NOMO-1 (cell line): ENCODE results near the gene TSSC4.

ENCODE experiments used
- DNase-seq, 2 experiments: peaks; one replicate each; lab custom pipeline; 2025; ENCODE audit not compliant: unreplicated experiment in 2 of 2; lab: John Stamatoyannopoulos, UW

The TSSC4 gene

DNA sequence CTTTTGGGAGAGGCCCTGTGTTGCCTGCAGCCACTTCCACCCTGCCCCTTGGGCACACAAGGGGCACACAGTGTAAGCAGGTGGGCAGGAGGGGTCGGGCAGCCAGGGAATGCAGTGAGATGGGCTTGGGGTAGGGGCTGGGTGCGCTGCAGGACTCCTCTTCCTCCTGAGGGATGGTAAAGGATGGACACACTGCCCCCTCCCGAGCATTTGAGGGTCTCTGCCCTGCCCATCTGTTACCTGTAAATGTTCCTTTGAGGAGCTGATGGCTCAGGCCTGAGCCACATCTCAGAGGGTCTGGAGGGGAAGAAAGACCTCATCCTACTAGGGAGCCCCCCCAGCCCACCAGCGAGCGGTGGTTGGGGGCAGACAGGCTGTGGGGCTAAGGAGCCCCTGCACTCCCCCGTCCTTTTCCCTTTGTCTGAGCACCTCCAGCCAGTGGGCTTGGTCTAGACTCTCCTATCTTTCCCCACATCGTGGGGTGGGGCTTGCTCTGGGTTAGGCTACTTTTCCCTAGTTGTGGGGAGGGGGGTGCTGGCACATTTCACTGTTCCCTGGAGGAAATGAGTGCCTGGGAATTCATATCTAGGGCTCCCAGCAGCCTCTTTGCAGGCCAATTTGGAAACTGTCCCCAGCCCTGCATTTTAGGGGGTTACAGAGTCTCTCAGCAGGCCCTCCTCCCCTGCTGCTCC, 1.7 kb upstream of the TSSC4 start:
- DNase-seq, result no peak

- DNase-seq, result no peak
Measured at GRCh38 chr11:2399488-2400068, 972 bp upstream of the TSSC4 start.

DNA sequence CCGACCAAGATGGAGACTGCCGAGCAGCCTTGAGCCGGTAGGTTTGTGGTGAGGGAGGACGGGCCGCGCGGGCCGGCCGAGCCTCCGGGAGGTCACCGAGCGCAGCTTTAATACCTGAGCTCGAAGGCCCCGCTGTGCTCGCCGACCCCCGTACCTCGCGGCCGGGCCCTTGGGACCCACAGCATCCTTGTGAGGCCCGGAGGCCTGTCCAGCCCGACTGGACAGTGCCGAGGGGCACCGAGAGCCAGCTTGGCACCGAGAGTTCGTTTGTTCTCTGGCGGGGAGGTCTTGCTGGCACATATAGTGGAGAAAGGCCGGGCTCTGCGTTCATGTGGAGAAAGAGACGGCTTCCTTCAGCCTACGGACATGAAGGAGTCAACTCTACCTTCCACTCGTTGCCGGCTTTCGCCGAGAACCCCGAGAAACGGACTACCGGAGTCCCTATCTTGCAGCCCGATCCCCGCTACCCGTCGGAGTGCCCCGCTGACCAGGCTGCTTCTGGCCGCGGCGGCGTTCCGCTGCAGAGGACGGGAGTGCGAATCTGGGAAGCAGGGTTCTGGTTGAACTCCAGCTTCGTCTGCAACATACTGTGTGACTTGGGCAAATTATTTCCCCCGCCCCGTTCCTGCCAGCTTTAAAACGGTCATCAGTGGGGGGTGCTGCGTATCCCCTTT, 349 bp downstream of the TSSC4 start:
- DNase-seq, result no peak

GRCh38 chr11:2401436-2401984, 960 bp downstream of the TSSC4 start:
- DNase-seq, result no peak

- no peak for DNase-seq
Measured at GRCh38 chr11:2402106-2402505, 1.6 kb downstream of the TSSC4 start.

- no peak for DNase-seq
Measured at GRCh38 chr11:2402890-2403645, 2.5 kb downstream of the TSSC4 start.

GRCh38 chr11:2404735-2405196, 4.2 kb downstream of the TSSC4 start:
- DNase-seq, result no peak

- no peak for DNase-seq
Measured at GRCh38 chr11:2406451-2406850, 5.9 kb downstream of the TSSC4 start.

GRCh38 chr11:2406878-2407410, 6.4 kb downstream of the TSSC4 start:
- DNase-seq, result no peak

DNA sequence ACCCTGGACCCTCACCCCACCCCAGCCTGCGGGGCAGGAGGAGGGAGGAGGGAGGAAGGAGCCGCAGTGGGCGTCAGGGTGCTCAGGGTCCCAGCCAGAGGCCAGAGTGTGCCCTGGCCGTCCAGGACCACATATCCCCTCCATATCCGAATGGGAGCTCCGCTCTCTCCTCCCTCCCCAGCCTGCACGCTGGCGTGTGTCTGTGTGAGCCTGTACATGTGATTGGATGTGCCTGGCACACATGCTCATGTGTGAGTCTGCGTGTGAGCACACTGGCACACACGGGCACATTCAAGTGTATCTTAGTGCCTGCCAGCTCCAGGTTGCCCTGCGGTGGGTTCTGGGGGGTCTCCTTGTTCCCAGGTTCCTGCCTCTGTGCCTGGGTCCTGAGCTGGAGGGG, 8.1 kb downstream of the TSSC4 start:
- no peak for DNase-seq

DNA sequence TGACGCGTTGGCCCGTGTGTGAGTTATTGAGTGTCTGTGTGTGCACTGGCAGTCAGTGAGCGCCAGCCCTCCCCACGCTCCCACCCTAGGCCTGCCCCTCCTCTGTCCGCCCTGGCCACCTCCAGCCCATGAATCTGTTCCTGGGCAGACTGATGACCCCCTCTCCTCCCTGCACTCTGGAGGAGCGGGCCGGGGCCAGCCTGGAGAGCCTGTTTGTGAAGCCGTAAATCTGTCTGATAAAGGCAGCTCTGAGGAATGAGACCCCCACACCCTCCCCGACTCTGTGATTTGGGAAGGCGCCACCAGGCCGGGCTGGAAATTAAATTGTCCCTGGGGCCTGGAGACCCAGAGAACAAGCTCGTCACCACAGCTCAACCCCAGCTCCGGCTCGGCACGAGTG, 8.6 kb downstream of the TSSC4 start:
- DNase-seq, result no peak

DNA sequence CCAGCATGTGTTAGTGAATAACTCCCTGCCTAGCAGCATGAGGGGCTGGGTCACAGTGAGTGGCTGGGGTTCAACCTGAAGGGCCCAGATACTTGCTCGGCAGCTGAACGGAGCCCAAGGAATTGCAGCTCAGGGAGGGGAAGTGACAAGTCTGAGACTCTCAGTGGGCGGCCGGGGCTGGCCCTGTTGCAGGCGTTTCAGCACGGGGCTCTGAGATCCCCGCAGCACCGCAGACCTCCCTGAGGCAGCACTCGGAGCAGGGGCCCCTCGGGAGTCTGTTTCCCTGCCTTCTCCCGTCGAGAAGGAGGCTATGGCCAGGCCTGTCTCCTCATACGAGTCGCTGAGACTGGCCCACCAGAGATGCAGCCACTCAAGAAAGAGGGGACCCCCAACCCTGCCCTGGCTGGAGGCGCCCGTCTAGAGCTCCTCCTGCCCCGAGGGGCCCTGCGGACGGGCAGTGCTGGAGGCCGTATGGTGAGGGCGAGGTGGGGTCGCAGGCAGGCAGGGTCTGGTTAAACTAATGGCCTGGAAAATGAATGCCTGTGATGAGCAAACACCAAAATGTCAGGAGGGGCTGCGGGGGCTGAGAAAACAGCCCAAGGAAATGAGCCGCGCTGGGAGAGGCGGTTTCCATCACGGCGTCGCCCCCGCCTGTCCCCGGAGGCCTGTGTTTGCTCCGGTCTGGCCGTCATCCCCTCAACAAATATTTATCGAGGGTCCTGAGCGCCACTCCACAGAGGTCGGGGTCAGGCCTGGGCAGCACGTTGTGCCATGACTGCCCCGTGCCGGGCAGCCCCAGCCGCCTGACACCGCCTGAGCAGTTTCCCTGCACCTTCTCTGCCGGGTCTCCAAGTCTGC, 9.3 kb downstream of the TSSC4 start:
- DNase-seq, result no peak

- no peak for DNase-seq
Measured at GRCh38 chr11:2410616-2411015, 10.1 kb downstream of the TSSC4 start.

- no peak for DNase-seq
Measured at GRCh38 chr11:2411446-2412305, 11.1 kb downstream of the TSSC4 start.

- no peak for DNase-seq
Measured at GRCh38 chr11:2412323-2412722, 11.8 kb downstream of the TSSC4 start.

DNA sequence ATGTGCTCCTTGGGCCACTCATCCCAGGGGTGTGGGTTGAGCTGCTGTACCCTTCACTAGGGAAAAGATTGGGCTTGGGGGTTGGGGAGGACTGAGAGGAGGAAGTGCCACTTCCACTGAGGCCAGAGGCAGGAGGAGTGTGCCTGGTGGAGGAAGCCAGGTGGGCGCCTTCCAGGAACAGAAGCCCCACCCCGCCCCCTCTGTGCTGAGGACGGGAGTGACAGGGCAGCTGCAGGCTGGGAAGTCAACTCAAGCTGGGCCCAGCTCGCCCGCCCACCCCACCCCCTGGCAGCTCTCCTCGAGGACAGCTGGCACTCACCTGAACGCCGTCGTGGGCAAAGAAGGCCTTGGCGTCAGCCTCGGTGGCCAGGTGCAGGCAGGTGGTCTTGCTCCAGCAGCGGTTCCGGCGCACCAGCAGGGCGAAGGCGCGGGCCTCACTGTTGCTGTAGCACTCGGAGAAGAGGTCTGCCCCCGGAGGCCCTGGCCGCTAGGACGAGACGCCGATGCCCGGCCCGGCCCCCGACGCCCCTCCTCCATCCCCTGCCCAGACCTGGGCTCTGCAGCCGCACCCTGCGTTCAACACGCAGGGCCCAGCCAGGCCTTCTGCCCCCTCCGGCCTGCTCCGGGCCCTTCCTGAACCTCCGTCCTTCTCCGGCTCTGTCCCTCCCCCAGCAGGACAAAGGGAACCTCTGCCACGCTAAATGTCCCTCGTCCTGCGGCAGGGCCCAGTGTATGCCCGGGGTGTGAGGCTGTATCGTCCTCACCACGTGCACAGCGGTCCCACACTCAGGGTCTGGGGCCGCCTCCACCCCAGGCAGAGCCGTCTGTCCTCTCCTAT, 13.4 kb downstream of the TSSC4 start:
- DNase-seq, result no peak

GRCh38 chr11:2414616-2415015, 14.1 kb downstream of the TSSC4 start:
- no peak for DNase-seq

- no peak for DNase-seq
Measured at GRCh38 chr11:2415171-2415570, 14.6 kb downstream of the TSSC4 start.
